ENCODE measurements around the gene SMOC2. TPM values are rescaled to one million over a fixed set of nuclear protein-coding genes. Genes with fewer than 3 reads are reported as not detected.

SMOC2 gene
- total RNA-seq, 4 donors from 2014 or later: 5.8 to 14.5 (median 9.0) TPM

- Histone ChIP-seq H3K36me3 (no peaks in the 10 kb centered on the region), H3K27me3 (no peaks in the 10 kb centered on the region), H3K4me1 (no peaks in the 10 kb centered on the region), H3K27ac (no peak overlapping the region), H3K4me3 (no peak overlapping the region), H3K9me3 (no peaks in the 10 kb centered on the region)
- intact Hi-C loops (cut with DNase I; ENCODE audit: low total_unique reads): no loop called here
- DNase-seq: no peak
- in situ Hi-C loops (cut with MboI; ENCODE audit: low pct_ligation_motif_present in 1 of 4, low pct_unique_long_range_greater_than_20kb in 1 of 4, low sequenced_read_pairs in 3 of 4): no loop called here
- 76 to 80% methylated on average over 3 to 4 of the region's 4 CpGs for WGBS, 2 donors (ENCODE audit: low coverage in 1 of 2)
- no peak for TF ChIP-seq POLR2A (IDR thresholded peaks at IDR 0.05)
- no peak for TF ChIP-seq CTCF (IDR thresholded peaks at IDR 0.05)
- no peak for TF ChIP-seq POLR2AphosphoS5 (IDR thresholded peaks at IDR 0.05)
- no peak for TF ChIP-seq EP300 (IDR thresholded peaks at IDR 0.05; ENCODE audit: low read depth)
Measured at GRCh38 chr6:168603234-168603633, 162.2 kb downstream of the SMOC2 start.

GRCh38 chr6:168605964-168606363 is 165.0 kb downstream of the SMOC2 start:
- no peak for TF ChIP-seq POLR2A (IDR thresholded peaks at IDR 0.05)
- TF ChIP-seq EP300 (IDR thresholded peaks at IDR 0.05; ENCODE audit: low read depth): no peak
- no peak for TF ChIP-seq CTCF (IDR thresholded peaks at IDR 0.05)
- TF ChIP-seq POLR2AphosphoS5 (IDR thresholded peaks at IDR 0.05): no peak
- intact Hi-C loops (cut with DNase I; ENCODE audit: low total_unique reads): no loop called here
- Histone ChIP-seq H3K4me1 (no peaks in the 10 kb centered on the region), H3K9me3 (no peaks in the 10 kb centered on the region), H3K36me3 (no peaks in the 10 kb centered on the region), H3K27ac (no peak overlapping the region), H3K4me3 (no peak overlapping the region), H3K27me3 (no peaks in the 10 kb centered on the region)
- in situ Hi-C loops (cut with MboI; ENCODE audit: low pct_ligation_motif_present in 1 of 4, low pct_unique_long_range_greater_than_20kb in 1 of 4, low sequenced_read_pairs in 3 of 4): no loop called here
- WGBS, 2 donors (ENCODE audit: low coverage in 1 of 2): 70 to 92% methylated on average over 2 to 7 of the region's 7 CpGs
- DNase-seq: no peak

GRCh38 chr6:168606722-168607121 is 165.7 kb downstream of the SMOC2 start:
- WGBS, 2 donors (ENCODE audit: low coverage in 1 of 2): 94 to 96% methylated on average over 3 to 16 of the region's 16 CpGs
- Histone ChIP-seq H3K4me1 (no peaks in the 10 kb centered on the region), H3K27ac (no peak overlapping the region), H3K36me3 (no peaks in the 10 kb centered on the region), H3K27me3 (no peaks in the 10 kb centered on the region), H3K4me3 (no peak overlapping the region), H3K9me3 (no peaks in the 10 kb centered on the region)
- TF ChIP-seq POLR2A (IDR thresholded peaks at IDR 0.05): no peak
- no peak for TF ChIP-seq CTCF (IDR thresholded peaks at IDR 0.05)
- no peak for TF ChIP-seq EP300 (IDR thresholded peaks at IDR 0.05; ENCODE audit: low read depth)
- no peak for TF ChIP-seq POLR2AphosphoS5 (IDR thresholded peaks at IDR 0.05)
- DNase-seq: no peak
- intact Hi-C loops (cut with DNase I; ENCODE audit: low total_unique reads) (no loop called here), in situ Hi-C loops (cut with MboI; ENCODE audit: low pct_ligation_motif_present in 1 of 4, low pct_unique_long_range_greater_than_20kb in 1 of 4, low sequenced_read_pairs in 3 of 4) (no loop called here)

- H3K36me3 ChIP-seq: no peaks in the 10 kb centered on the region
- no peak for DNase-seq
- H3K9me3 ChIP-seq: no peaks in the 10 kb centered on the region
- no peak for TF ChIP-seq POLR2AphosphoS5 (IDR thresholded peaks at IDR 0.05)
- TF ChIP-seq CTCF (IDR thresholded peaks at IDR 0.05): no peak
- TF ChIP-seq POLR2A (IDR thresholded peaks at IDR 0.05): no peak
- TF ChIP-seq EP300 (IDR thresholded peaks at IDR 0.05; ENCODE audit: low read depth): no peak
- H3K27me3 ChIP-seq: no peaks in the 10 kb centered on the region
- no peak overlapping the region for H3K27ac ChIP-seq
- no peaks in the 10 kb centered on the region for H3K4me1 ChIP-seq
- no peak overlapping the region for H3K4me3 ChIP-seq
- intact Hi-C loops (cut with DNase I; ENCODE audit: low total_unique reads) (no loop called here), in situ Hi-C loops (cut with MboI; ENCODE audit: low pct_ligation_motif_present in 1 of 4, low pct_unique_long_range_greater_than_20kb in 1 of 4, low sequenced_read_pairs in 3 of 4) (no loop called here)
- 33 to 62% methylated on average over 3 to 15 of the region's 15 CpGs for WGBS, 2 donors (ENCODE audit: low coverage in 1 of 2)
Measured at GRCh38 chr6:168607272-168608112, 166.5 kb downstream of the SMOC2 start.
